Measurements from ENCODE around the gene PRSS56. TPM values are rescaled to one million over a fixed set of nuclear protein-coding genes. Genes with fewer than 3 reads are reported as not detected.

PRSS56 gene
- total RNA-seq, 1 donor from 2014 or later: not detected

DNA sequence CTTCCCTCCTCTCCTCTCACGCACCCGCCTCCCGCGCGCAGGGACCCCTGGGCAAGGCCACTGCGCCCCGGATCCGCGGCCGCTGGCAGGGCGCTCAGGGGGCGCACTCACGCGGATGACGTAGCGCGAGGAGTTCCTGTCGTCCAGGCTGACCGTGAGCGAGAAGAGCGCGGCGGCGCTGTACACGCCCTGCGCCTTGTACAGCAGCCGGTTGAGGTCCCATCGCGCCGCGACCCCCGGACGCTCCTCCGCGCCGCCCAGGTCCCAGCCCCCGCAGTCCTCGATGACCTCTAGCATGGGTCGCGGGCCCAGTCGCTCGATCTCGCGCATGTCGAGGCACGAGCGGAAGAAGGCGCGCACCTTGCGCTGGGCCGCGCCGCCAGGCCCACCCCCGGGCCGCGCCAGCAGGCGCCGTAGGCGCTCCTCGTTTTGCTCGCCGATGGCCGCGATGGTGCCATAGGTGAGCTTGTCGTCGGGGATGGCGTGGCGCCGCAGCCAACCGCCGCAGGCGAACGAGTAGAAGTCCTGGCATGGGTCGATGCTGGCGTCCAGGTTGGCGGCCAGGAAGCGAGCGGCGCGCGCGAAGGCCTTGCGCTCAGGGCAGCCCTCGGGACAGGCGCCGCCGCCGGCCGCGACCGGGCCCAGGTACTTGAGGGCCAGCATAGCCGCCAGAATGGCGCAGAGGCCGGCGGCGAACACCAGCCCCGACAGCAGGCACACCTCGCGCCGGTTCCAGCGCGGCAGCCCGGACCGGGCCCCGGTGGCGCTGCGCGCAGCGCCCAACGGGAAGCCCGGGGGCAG, 34.2 kb upstream of the PRSS56 start:
- DNase-seq (ENCODE audit: low spot score): no peak

DNA sequence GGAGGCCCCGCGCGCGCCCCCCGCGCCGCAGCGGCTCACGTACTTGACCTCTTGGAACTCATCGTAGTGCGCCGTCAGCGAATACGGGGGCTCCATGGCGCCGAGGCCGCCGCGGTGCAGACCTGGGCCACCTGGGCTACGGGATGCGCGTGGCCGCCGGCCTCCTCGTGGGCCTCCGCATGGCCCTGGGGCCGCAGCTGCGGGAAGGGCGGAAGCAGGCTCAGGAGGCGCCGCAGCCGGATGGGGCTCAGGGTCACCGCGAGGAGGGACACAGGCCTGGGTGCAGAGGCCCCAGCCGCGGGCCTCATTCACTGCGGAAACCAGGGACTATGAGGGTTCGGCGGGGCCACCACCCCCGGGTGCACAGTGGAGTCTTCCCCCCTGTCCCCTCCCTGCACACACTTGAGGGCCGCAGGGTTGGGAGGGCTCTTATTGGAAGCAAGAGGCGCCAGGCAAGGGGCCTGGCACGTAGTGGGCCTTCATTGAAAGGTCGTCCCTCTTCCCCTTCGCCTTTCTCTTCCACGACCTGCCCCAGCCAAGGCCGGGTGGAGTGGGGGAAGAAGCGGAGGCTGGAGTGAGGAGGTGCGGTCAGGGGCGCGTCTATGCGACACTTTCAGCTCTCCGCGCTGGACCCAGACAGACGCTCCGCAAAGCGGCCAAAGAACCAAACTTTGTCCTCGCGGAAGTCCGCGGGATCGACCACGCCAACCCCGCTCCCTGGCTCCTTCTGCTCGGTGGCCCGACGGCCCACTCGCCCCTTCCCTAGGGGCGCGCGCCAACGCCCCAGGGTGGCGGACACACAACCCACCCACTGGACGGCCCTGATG, 33.4 kb upstream of the PRSS56 start:
- no peak for DNase-seq (ENCODE audit: low spot score)

DNA sequence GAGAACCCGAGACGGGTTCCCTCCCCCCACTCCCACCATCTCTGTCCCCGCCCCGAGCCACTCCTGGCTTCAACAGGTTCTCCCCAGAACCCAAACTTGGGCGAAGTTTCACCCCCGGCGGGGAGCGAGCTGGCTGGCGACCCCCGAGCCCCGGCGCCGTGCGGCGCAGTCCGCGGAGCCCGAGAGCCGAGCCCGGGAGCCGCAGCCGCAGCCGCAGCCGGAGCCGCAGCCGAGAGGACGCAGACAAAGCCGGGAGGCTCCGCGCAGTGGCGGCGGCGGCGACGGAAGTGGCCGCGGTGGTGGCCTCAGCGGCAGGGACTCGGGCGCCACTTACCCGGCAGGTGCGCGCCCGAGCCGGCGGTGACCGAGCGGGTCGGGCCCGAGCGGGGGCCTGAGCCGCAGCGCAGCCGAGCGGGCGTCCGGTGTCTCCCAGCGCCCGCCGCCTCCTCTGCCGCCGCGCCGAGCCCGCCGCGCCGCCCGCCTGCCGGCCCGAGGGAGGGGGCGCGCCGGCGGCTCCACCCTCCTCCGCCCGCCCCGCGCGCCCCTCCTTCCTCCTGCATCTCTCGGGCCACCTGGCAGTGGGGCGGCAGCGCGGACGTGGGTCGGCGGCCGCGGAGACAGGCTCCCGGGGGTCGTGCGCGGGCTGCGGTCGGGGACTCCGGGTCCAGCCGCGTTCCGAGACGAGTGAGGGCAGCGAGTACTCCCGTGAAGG, 32.6 kb upstream of the PRSS56 start, which contains the start of gene ECEL1:
Gene ECEL1 (minus strand): TSS at position 450 of the 712 bp plus-strand sequence. CDS start 1,181 bp downstream, outside the sequence.
- no peak for DNase-seq (ENCODE audit: low spot score)

DNA sequence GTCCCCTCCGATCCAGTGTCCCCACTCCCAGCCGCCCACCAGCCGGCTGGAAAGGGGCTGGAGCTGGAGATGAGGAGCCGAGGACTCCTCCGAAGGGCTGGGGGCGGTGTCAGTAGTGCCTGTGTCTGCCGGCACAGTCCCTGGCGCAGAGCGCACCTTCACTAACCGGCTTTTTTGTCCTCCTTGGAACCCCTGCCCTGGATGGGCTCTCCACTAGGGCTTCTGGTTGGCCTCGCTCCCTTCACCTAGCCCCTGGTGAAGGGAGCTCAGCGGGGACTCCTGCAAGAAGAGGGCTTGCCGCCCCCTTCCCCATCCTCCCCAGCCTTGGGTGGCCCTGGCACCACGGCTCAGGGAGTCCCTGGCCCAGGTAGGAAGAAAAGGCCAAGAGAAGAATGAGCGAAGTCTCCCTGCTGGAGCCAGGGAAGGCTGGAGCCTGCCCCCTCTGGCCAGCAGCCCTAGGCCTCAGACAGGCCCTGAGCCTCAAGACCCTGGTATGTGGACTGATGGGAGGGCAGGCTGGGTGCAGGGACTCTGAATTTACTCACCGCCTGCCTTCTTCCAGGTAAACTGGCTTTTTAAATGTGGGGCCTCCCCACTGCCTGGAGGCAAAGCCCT, 32.0 kb upstream of the PRSS56 start:
- DNase-seq (ENCODE audit: low spot score): no peak

DNA sequence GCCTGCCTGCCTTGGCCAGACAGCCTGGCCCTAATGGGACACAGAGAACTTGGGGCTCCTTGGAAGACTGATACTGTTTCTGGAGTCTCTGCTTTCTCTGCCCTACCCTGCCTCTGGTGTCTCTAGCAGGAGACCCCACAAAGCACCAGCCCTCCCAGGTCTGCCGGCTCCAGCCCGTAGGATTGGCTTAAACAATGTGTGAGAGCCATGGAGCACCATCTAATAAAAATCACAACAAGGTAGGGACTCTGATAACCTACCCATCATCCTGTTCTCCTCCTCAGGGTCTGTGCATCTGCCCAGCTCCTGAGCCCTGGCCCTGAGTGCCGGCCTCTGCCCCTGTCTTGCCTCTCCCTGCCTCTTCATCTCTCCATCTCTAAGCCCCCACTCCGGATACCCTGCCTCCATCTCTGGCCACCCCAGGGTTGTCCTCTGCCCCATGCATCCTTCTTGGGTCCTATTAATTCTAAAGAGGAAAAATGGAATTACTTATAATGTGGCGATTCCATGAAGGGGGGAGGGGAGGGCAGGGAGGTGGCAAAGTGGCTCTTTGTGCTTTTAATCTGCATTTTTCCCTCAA, 31.4 kb upstream of the PRSS56 start:
- no peak for DNase-seq (ENCODE audit: low spot score)

DNA sequence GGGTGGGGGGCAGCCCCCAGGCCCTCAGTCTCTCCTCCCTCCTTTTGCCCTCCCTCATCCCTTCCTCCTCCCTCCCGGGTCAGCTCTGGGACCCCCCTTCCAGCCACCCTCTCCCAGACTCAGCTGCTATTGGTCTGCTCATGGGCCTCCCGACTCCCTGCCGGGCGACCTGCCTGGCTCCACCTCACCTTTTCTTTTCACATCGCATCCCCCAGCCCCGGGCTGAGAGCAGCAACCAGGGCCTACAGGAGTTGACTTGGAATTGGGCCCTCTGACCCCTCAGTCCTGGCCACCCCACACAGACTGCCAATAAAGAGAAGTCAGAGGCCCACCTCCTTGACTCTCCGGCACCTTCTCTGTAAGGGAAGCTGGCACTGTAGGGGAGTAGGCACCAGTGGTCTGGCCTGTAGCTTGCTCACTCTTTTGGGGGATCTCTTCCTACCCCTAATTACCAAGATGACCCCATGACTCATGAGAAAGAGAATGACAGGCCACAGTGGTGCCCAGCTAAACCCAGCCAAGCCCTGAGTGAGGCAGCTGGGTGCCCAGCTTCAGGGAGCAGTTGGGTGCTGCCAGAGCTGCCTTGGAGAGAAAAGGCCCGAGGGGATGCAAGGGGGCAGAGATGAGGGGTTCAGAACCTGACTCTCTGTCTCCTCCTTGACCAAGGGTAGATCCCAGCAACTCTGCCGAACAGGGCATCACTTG, 30.5 kb upstream of the PRSS56 start:
- DNase-seq (ENCODE audit: low spot score): no peak

DNA sequence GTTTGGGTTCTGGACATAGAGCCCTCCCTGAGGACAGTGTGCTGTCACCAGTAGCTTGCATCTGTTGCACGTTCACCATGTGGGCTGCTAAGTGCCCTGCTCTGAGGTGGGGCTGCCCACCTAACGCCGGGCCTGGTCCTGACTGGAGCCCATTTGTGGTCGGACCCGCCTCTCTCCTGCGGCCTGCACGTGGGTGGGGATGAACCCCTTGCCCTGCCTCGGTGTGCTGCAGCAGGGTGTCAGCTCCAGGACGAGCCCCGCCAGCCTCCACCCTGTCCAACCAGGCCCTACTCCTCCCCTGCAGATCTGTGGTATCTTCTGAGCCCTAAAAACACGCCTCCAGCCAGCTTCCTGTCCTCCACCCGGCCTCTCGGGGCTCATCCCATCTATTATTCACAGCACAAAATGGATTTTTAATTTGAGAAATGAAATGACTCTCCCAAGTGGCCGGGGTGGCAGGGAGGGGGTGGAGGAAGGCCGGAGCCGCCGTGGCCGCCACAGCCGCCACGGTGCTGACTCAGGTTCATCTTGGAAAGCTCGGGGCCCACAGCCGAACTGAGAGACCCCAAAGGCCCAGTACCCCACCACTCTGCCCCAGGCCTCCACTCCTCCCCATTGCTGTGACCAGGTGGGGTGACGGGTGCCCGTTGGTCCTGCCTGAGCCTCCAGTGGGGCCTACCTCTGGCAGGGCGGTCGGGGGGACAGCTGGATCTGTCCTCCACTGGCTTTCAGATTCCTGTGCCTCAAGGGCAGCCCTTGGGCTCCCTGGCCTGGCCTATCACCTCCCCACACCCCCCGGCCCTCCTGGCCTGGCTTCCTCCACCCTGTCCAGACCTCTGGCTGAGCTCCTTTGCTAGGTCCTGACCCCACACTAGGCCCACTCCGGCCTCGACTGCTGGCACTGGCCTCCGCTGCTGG, 29.7 kb upstream of the PRSS56 start:
- DNase-seq (ENCODE audit: low spot score): no peak

DNA sequence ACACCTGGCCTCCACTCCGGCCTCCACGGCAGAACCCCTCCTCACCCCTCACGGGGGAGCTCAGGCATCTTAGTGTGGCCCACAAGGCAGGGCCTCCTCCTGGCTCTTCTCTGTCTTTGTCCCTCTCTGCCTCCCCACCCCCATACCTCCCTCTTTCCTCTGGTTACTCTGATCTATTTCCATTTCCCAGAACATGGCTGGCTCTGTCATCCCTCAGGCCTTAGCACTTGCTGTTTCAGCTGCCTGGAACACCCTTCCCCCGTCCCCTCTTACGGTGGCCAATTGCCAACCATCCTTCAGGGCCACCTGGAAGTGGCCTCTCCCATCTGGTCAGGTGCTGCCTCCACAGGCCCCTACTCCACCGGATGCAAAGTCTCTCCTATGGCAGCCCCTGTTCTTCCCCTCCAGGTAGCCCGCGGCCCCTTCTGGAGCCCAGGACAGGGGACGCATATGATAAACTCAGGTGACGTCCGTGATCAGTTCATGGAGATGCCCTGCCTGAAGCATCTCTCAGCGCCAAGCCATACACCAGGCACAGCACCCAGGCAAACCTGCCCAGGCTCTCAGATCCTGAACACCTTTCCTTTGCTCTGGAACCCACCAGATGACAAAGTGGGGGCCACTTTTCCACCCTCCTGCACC, 28.9 kb upstream of the PRSS56 start:
- DNase-seq (ENCODE audit: low spot score): no peak

DNA sequence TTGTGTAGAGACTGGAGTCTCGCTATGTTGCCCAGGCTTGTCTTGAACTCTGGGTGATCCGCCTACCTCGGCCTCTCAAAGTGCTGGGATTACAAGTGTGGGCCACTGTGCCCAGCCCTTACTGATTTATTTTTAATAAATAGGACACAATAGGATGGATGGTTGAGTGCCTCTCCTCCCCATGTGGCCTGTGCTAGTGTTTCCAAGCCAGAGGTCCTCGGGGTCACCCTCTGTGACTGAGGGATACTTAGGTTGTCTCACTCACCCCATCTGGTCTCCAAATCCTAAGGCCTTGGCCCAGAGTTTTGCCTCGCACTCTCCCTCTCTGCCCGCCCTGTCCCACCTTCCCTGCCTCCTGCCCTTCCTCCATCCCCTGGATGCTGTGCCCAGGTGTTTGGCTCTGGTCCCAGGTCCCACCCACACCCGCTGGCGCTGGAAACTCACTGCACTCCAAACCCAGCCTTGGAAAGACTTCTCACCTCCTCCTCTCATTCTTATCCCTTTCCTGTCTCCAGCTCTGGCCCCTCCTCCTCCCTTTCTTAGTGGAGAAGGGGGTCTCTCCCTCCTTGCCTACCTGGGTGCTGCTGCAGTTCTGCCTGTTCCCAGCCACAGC, 27.8 kb upstream of the PRSS56 start:
- DNase-seq (ENCODE audit: low spot score): no peak

DNA sequence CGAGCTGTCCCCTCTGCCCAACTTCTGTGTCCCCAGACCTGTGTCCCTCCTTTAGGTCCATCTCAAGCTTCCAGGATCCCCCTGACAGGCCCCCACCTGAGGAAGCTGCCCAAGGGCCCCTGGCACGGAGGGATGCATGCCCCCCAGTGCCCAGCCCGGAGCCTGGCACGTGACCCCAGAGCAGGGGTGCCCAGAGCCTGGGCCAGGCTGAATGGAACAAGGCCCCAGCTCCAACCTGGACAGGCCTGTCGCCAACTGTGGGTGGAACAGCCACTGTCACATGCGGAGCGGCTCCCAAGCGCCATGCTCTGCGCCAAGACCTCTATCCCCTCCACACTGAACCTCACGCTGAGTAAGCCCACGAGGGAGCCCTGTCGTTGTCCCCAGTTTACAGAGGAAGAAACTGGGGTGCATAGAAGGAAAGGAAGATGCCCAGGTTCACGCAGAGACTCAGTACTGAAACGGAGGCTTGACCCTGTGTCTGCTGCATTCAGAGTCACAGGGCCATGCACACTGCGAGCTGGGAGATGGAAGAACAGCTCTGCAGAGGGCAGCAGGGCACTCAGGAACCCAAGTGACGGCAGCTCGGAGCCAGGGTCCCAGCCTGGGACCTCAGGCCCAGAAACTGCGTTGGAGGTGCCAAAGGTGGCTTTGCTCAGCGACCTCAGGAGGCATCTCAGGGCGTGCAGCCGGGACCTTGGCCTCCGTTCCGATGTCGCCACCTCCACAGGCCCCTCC, 27.1 kb upstream of the PRSS56 start:
- DNase-seq (ENCODE audit: low spot score): no peak

DNA sequence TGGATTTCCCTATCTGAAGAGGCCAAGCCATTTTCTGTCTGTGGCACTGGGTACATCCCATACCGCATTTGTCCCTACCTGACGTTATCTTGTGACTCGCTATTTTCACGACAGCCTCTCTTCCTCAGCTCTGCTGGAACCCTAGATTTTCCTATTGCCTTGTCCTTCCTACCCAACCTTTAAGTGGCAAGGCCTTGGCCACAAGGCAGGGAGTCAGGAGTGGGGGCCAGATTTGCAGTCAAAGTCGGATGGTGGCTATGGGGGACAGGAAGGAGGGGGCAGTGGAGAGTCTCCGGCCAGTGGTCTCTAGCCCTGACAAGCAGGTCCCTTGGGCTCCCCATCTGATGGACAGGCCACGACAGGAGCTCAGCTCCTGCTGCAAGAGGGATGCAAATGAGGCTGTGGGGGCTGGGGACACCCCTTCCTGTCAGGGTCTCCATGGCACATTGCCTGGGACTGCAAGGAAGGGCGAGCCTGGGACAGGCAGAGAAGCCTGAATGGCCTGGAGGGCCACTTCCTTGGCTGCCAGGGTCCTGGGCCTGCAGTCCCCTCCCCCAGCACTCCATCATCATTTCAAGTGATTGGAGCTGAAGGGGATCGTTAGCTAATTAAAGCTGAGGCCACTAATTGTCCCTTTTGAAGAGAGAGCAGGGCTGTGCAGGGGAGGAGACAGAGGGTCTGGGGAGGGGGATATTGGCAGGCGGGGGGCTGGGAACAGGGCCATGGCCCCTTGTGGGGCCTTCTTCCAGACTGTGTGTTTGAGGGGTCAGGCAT, 26.3 kb upstream of the PRSS56 start:
- DNase-seq (ENCODE audit: low spot score): no peak

DNA sequence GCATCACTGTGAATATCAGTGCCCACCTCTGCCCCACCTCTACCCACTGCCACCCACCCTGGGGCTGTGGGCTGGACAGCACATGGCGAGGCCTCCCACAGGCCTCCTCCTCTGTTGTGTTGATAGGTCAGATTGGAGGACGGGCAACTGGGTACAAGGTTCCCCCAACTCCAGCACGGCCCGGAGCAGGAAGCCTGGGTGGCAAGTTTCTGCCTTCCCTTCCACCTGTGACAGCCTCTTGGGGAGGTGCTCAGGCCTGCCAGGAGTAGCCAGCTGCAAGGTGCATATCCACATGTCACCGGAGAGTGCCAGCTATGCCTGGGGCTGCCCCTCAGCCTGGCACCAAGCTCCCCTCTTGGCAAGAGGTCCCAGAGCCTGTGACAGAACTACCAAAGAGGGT, 25.6 kb upstream of the PRSS56 start:
- no peak for DNase-seq (ENCODE audit: low spot score)

DNA sequence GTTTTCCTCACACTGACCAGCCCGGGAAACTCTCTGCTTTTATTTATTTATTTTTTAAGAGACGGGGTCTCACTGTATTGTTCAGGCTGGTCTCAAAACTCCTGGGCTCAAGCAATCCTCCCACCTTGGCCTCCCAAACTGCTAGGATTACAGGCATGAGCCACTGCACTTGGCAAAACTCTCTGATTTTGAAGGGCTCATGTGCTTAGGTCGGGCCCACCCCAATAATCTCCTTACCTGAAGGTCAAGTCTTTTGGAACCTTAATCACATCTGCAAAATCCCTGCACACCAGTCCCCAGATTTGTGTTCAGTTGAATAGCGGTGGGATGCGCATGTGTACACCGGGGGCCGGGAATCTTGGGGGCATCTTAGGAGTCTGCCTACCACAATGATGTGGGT, 24.9 kb upstream of the PRSS56 start:
- no peak for DNase-seq (ENCODE audit: low spot score)

DNA sequence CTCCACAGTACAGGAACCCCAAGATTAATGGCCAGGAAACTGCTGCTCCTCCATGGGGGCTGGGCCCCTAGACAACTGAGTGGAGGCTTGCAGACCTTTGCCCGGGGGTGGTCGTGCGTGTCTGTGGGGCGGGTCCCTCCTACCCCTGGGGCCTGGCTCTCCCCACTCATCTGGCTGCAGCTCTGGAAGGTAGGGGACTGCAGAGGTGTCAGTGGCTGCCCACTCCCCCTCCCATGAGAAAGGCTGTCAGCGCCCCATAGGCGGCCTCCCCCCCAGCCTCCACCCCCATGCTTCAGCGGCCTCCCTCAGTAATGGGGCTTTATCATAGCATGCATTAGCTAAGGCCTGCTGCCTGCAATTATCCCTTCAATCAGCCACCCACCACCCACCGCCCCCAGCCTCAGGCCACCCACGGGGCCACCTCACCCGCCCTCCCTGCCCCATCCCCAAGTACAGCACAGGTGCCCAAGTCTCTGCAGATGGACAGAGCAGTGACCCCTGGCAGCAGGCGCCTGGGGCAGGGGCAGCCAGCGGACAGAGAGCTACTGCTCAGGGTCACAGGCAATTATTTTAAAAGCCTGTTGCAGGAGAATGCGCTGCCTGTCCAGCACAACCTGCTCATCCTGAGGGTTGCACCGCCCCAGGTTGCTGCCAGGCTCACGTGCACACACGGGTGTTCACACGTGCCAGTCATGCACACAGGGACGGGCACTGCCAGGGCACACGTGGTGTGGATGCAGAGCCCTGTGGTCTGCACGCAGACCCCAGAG, 23.5 kb upstream of the PRSS56 start:
- no peak for DNase-seq (ENCODE audit: low spot score)

DNA sequence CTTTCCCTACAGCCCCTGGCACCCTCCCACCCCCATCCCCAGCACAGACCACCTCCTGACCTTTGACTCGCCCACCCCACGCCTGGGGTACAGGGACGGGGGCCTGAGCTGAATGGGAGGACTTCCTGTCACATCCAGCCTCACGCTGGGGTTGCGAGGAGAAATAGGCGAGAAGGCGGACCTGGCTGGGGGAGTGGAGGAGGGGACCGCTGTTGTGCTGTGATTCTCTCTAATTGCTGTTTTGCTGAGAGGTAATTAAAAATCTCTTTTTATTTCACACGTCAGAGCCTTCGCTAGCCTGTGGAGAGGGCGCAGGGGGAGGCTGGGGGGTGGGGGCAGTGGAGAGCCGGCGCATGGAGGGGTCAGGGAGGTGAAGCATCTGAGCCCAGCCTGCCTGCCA, 22.8 kb upstream of the PRSS56 start:
- no peak for DNase-seq (ENCODE audit: low spot score)

DNA sequence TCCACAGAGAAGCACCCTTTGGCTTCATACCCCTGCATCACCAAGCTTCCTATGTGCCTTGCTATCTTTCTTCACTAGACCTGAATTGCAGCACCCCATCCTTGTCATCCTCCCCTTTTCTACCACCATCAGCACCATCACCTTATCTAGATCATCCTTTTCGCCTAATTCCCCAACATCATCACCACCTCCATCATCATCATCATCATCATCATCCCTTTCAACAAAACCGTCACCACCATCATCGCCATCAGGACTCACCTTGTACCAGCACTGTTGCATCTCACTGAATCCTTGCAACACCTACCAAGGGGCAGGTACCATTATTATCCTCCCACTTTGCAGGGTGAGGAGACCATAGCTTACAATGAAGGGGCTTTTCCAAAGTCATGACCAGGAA, 21.7 kb upstream of the PRSS56 start:
- no peak for DNase-seq (ENCODE audit: low spot score)
